Skeletal muscle tissue (tissue), 4 donors: Measurements from ENCODE around the gene DNM1L. TPM values are rescaled to one million over a fixed set of nuclear protein-coding genes. Genes with fewer than 3 reads are reported as not detected.

Experiments used
- H3K27ac ChIP-seq: one replicate; pipeline ENCODE4 v1.7.0; 2013; ENCODE audit warnings: mild to moderate bottlenecking, low read depth, low read length, inconsistent platforms
- H3K27me3 ChIP-seq, 3 donors: one replicate each; pipeline ENCODE4 v1.7.0; 2013; ENCODE audit warnings: low read length in 3 of 3; ENCODE audit not compliant: control insufficient read depth in 3 of 3, insufficient read depth in 3 of 3
- H3K36me3 ChIP-seq, 3 donors: one replicate each; pipeline ENCODE4 v1.7.0; 2013; ENCODE audit warnings: low read length in 3 of 3; ENCODE audit not compliant: control insufficient read depth in 3 of 3, insufficient read depth in 3 of 3
- H3K4me1 ChIP-seq, 3 donors: one replicate each; pipeline ENCODE4 v1.7.0; 2013; ENCODE audit warnings: low read length in 3 of 3, mild to moderate bottlenecking in 3 of 3; ENCODE audit not compliant: control insufficient read depth in 3 of 3, insufficient read depth in 3 of 3
- H3K4me3 ChIP-seq, 3 donors: one replicate each; pipeline ENCODE4 v1.7.0; 2013; ENCODE audit warnings: low read length in 3 of 3
- H3K9ac ChIP-seq, 3 donors: one replicate each; pipeline ENCODE4 v1.7.0; 2013; ENCODE audit warnings: low read length in 3 of 3, mild to moderate bottlenecking in 3 of 3, moderate library complexity in 2 of 3, low read depth in 1 of 3
- H3K9me3 ChIP-seq, 3 donors: one replicate each; pipeline ENCODE4 v1.7.0; 2013; ENCODE audit warnings: low read length in 3 of 3; ENCODE audit not compliant: control insufficient read depth in 3 of 3
- total RNA-seq: library from RNA; depleted of rRNA; stranded (reverse); fragments of >200 nt; gene quantifications from one replicate; pipeline ENCODE4 v1.2.3, GENCODE V29; 2014
- donor health status: Osteomylitis.

The DNM1L gene
- total RNA-seq, 1 donor from 2014 or later, result 60.0 TPM

DNA sequence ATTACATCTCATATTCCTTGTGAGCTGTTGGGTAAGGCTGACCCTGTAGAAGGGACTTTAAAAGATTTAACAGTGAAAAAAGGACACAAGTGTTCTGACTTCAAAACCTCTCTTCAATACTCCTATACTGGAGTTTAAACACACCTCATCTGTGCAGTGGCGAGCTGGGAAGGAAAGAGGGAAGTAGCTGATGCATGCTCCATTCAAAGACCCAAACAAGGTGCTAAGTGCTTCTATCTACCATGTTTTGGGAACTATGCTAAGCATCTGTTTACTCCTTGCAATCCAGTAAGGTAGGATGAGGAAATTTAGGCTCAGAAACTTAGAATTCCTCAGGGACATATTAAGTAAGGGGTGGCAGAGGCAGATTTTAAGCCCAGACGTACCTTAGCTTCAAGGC lies 16.4 kb upstream of the DNM1L start:
- Histone ChIP-seq H3K9me3 (no peaks in the 10 kb centered on the region), H3K27me3 (no peaks in the 10 kb centered on the region), H3K36me3 (no peaks in the 10 kb centered on the region), H3K27ac (peak overlapping the region; percentile 87), H3K4me3 (no peak overlapping the region), H3K4me1 (peaks cover 18 to 26% (median 23%) of the 10 kb centered on the region in 3 donors), H3K9ac (no peak overlapping the region)

DNA sequence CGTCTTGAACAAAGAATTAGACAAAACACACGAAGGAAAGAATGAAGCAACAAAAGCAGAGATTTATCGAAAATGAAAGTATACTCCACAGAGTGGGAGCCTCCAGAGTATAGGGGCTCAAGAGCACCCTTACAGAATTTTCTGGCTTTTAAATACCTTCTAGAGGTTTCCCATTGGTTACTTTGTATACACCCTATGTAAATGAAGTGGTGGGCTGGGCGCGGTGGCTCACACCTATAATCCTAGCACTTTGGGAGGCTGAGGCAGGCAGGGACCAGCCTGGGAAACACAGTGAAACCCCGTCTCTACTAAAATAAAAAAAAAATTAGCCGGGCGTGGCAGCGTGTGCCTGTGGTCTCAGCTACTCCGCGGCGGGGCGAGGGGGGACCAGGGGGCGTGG lies 13.1 kb upstream of the DNM1L start:
- Histone ChIP-seq H3K9ac (no peak overlapping the region), H3K36me3 (no peaks in the 10 kb centered on the region), H3K4me3 (no peak overlapping the region), H3K9me3 (no peaks in the 10 kb centered on the region), H3K27ac (no peak overlapping the region), H3K4me1 (peaks cover 8 to 15% (median 12%) of the 10 kb centered on the region in 3 donors), H3K27me3 (no peaks in the 10 kb centered on the region)

DNA sequence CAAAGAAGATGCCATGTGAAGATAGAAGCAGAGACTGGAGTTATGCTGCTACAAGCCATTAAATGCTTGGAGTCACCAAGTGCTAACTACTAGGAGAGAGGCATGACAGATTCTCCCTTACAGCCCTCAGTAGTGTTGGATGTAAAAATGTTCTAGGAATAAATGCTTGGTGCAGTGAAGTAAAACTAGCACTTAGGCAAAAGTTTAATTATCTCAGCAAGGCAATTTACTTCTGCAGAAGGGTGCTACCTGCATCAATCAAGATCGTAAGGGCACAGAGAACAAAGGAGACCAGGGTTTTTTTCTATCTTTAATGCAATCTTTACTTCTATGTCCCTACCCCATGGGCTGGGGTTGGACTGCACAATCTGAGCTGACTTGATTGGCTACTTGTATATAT lies 9.5 kb upstream of the DNM1L start:
- Histone ChIP-seq H3K27me3 (no peaks in the 10 kb centered on the region), H3K4me1 (no peaks in the 10 kb centered on the region), H3K36me3 (no peaks in the 10 kb centered on the region), H3K4me3 (no peak overlapping the region), H3K27ac (no peak overlapping the region), H3K9ac (no peak overlapping the region), H3K9me3 (no peaks in the 10 kb centered on the region)

GRCh38 chr12:32671930-32672780 lies 6.9 kb upstream of the DNM1L start:
- no peak overlapping the region for H3K27ac ChIP-seq
- no peak overlapping the region for H3K9ac ChIP-seq
- H3K4me1 ChIP-seq, result no peaks in the 10 kb centered on the region
- H3K27me3 ChIP-seq, result no peaks in the 10 kb centered on the region
- no peaks in the 10 kb centered on the region for H3K9me3 ChIP-seq
- H3K4me3 ChIP-seq, result no peak overlapping the region
- no peaks in the 10 kb centered on the region for H3K36me3 ChIP-seq

DNA sequence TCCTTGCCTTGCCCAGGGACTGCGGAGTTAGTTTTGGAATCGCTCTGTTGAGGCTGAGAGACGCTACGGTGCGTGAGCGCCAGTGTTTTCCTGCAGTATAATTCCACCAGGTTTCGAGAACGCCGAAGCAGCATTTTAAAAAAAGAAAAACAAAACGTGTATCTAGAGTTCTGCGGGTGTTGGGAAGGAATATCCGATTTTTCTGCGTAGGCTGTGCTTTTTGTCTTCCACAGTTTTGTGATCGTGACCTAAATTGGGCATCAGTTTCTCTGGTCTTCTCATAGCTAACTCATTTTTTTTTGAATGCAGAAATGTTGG lies 778 bp downstream of the DNM1L start:
- H3K27ac ChIP-seq, result peak overlapping the region; percentile 88

GRCh38 chr12:32680787-32681186 lies 1.7 kb downstream of the DNM1L start:
- peak overlapping the region; percentile 85 to 89 (median 89) for H3K9ac ChIP-seq
- H3K27me3 ChIP-seq, result no peaks in the 10 kb centered on the region
- H3K4me3 ChIP-seq, result no peak overlapping the region
- no peak overlapping the region for H3K27ac ChIP-seq
- H3K36me3 ChIP-seq, result peaks cover 0 to 2% (median 0%) of the 10 kb centered on the region in 3 donors
- H3K9me3 ChIP-seq, result no peaks in the 10 kb centered on the region
- peaks cover 2 to 9% (median 8%) of the 10 kb centered on the region in 3 donors for H3K4me1 ChIP-seq

More for the DNA sequence above, 778 bp downstream of the DNM1L start:
- Histone ChIP-seq H3K27me3 (no peaks in the 10 kb centered on the region), H3K4me3 (peak overlapping the region; percentile 94 to 96 (median 94)), H3K4me1 (peaks cover 2 to 9% (median 8%) of the 10 kb centered on the region in 3 donors), H3K9me3 (no peaks in the 10 kb centered on the region), H3K36me3 (no peaks in the 10 kb centered on the region), H3K9ac (peak overlapping the region; percentile 85 to 89 (median 89))

DNA sequence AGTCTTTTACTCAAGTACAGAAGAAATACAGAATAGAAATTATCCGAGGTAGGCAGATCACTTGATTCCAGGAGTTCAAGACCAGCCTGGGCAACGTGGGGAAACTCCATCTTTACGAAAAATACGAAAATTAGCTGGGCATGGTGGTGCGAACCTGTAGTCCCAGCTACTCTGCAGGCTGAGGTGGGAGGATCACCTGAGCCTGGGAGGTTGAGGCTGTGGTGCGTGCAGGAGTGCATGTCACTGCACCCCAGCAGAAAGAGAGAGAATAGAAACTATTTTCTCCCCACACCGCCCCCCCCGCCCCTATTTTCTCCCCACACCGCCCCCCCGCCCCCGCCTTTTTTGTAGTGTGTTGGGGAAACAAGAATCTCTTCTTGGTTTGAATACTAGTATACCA lies 2.2 kb downstream of the DNM1L start:
- Histone ChIP-seq H3K27ac (no peak overlapping the region), H3K4me1 (peaks cover 2 to 9% (median 8%) of the 10 kb centered on the region in 3 donors), H3K9me3 (no peaks in the 10 kb centered on the region), H3K36me3 (peaks cover 0 to 2% (median 0%) of the 10 kb centered on the region in 3 donors), H3K4me3 (no peak overlapping the region), H3K27me3 (no peaks in the 10 kb centered on the region), H3K9ac (peak overlapping the region in 1 of 3 donors; percentile 47)

- H3K4me3 ChIP-seq, result no peak overlapping the region
- H3K27ac ChIP-seq, result no peak overlapping the region
- H3K27me3 ChIP-seq, result no peaks in the 10 kb centered on the region
- H3K4me1 ChIP-seq, result no peaks in the 10 kb centered on the region
- no peaks in the 10 kb centered on the region for H3K9me3 ChIP-seq
- H3K9ac ChIP-seq, result no peak overlapping the region
- H3K36me3 ChIP-seq, result peaks cover 0 to 2% (median 0%) of the 10 kb centered on the region in 3 donors
These were observed 7.2 kb downstream of the DNM1L start for GRCh38 chr12:32686340-32686739.

- H3K4me1 ChIP-seq, result peaks cover 0 to 3% (median 0%) of the 10 kb centered on the region in 3 donors
These were observed 9.7 kb downstream of the DNM1L start for GRCh38 chr12:32688786-32689185.

DNA sequence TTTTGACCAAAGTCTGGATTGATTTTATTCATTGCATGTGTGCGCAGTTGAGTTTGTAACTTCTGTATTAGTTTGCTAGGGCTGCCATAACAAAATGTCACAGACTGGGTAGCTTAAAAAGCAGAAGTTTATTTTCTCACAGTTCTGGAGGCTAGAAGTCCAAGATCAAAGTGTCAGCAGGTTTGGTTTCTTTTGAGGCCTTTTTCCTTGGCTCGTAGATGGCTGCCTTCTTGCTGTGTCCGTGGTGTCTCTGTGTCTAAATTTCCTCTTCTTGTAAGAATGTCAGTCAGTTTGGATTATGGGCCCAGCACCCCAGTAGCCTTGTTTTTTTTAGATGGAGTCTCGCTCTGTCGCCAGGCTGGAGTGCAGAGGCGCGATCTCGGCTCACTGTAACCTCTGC lies 11.8 kb downstream of the DNM1L start:
- no peak overlapping the region for H3K27ac ChIP-seq
- H3K4me3 ChIP-seq, result no peak overlapping the region
- H3K36me3 ChIP-seq, result peaks cover 0 to 5% (median 0%) of the 10 kb centered on the region in 3 donors
- peaks cover 0 to 3% (median 0%) of the 10 kb centered on the region in 3 donors for H3K4me1 ChIP-seq
- no peaks in the 10 kb centered on the region for H3K9me3 ChIP-seq
- no peaks in the 10 kb centered on the region for H3K27me3 ChIP-seq
- H3K9ac ChIP-seq, result no peak overlapping the region

More at GRCh38 chr12:32688786-32689185, 9.7 kb downstream of the DNM1L start:
- H3K27ac ChIP-seq, result no peak overlapping the region
- no peaks in the 10 kb centered on the region for H3K9me3 ChIP-seq
- H3K4me3 ChIP-seq, result no peak overlapping the region
- H3K27me3 ChIP-seq, result no peaks in the 10 kb centered on the region
- H3K9ac ChIP-seq, result no peak overlapping the region
- H3K36me3 ChIP-seq, result peaks cover 0 to 2% (median 0%) of the 10 kb centered on the region in 3 donors
